Prostate gland (tissue), 2 donors: Measurements from ENCODE around the gene RBBP9. TPM values are rescaled to one million over a fixed set of nuclear protein-coding genes. Genes with fewer than 3 reads are reported as not detected.

ENCODE experiments used
- DNase-seq: peaks from one replicate; pipeline ENCODE4 v3.0.0-alpha.2; 2019; ENCODE audit warnings: low spot score
- H3K27ac ChIP-seq, 2 donors: fragments of 200-600 bp; sonication (generic); 2 replicates each; pipeline ENCODE4 v1.5.1; 2017 to 2019
- H3K27me3 ChIP-seq: fragments of 200-600 bp; sonication (generic); replicated peaks from 2 replicates; pipeline ENCODE4 v1.5.1; 2019; ENCODE audit not compliant: insufficient read depth
- H3K36me3 ChIP-seq, 2 donors: fragments of 200-600 bp; sonication (generic); 1 replicate in 1 of 2; 2 replicates in 1 of 2; pipeline versions ENCODE4 v1.5.1 to v1.8.1; 2017 to 2019
- H3K4me1 ChIP-seq: fragments of 200-600 bp; sonication (generic); replicated peaks from 2 replicates; pipeline ENCODE4 v1.5.1; 2019
- H3K4me3 ChIP-seq, 2 donors: fragments of 200-600 bp; sonication (generic); 2 replicates each; pipeline ENCODE4 v1.5.1; 2017 to 2019
- H3K9me3 ChIP-seq: fragments of 200-600 bp; sonication (generic); 2 replicates; pipeline ENCODE4 v1.5.1; 2017
- POLR2A ChIP-seq: fragments of 450-650 bp; IDR thresholded peaks from one replicate; pipeline ENCODE4 v1.6.1; 2016; ENCODE audit warnings: antibody characterized with exemption, mild to moderate bottlenecking
- POLR2AphosphoS5 ChIP-seq: sonication (generic); formaldehyde crosslinking; IDR thresholded peaks from one replicate; pipeline ENCODE4 v1.6.1; 2017; ENCODE audit warnings: antibody characterized with exemption
- WGBS: methylation state at CpG from one replicate; pipeline ENCODE4 v1.1.5; 2018; 5-methylcytosine and 5-hydroxymethylcytosine counted together
- intact Hi-C: fragments of 100-400 bp; cut with DNase I; formaldehyde crosslinking; loops from one replicate; pipeline ENCODE4 v1.14.2; 2022
- microRNA counts, 2 donors: library from miRNA; unstranded; fragments of <30 nt; microRNA quantifications; one replicate each; lab custom pipeline; 2016 to 2017
- microRNA-seq: library from miRNA; unstranded; fragments of <30 nt; microRNA quantifications from one replicate; pipeline ENCODE4, GENCODE V29; 2016
- small RNA-seq, 2 donors: library from RNA; depleted of rRNA; stranded (forward); fragments of <200 nt; gene quantifications; one replicate each; pipeline ENCODE3, GENCODE V24; 2016
- total RNA-seq, 2 donors: library from RNA; depleted of rRNA; stranded (reverse); fragments of >200 nt; gene quantifications; one replicate each; pipeline ENCODE4 v1.1.0, GENCODE V29; 2016
- TF ChIP-seq, protein P1 (sequence below), 4 experiments: fragments of 200-600 bp in 2 of 4; fragments of 450-650 bp in 2 of 4; sonication (generic) in 2 of 4; IDR thresholded peaks; 1 replicate in 3 of 4; 2 replicates in 1 of 4; pipeline ENCODE4 v1.5.1; 2016 to 2019; ENCODE audit warnings: antibody characterized with exemption in 4 of 4, mild to moderate bottlenecking in 2 of 4, moderate library complexity in 2 of 4

RBBP9 gene
- total RNA-seq, 2 donors from 2014 or later = 14.4 to 21.3 TPM

DNA sequence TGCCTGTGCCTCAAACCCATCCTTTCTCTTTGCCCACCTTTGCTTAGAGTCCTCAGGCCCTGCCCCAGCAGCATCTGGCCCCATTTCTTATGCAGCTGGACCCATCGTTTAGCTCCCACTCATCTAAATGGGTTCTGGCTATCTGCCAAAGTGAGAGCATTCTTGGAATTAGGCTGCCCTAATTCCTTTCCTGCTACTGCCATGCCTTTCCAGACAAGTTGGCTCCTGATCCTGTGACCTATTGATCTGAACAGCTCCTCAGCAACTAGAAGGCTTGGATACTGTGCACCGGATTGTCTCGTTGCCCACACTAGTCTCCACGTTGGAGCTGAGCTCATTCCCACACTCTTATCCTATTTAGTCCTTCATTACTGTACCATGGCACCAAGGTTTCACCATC lies 53.1 kb downstream of the RBBP9 start:
- H3K36me3 ChIP-seq = no peaks in the 10 kb centered on the region
- TF ChIP-seq POLR2AphosphoS5 (no peak), POLR2A (no peak)
- TF ChIP-seq, protein P1, sequence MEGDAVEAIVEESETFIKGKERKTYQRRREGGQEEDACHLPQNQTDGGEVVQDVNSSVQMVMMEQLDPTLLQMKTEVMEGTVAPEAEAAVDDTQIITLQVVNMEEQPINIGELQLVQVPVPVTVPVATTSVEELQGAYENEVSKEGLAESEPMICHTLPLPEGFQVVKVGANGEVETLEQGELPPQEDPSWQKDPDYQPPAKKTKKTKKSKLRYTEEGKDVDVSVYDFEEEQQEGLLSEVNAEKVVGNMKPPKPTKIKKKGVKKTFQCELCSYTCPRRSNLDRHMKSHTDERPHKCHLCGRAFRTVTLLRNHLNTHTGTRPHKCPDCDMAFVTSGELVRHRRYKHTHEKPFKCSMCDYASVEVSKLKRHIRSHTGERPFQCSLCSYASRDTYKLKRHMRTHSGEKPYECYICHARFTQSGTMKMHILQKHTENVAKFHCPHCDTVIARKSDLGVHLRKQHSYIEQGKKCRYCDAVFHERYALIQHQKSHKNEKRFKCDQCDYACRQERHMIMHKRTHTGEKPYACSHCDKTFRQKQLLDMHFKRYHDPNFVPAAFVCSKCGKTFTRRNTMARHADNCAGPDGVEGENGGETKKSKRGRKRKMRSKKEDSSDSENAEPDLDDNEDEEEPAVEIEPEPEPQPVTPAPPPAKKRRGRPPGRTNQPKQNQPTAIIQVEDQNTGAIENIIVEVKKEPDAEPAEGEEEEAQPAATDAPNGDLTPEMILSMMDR (IDR thresholded peaks at IDR 0.05) = no peak
- H3K27ac ChIP-seq = no peak overlapping the region
- no peak overlapping the region for H3K4me3 ChIP-seq
- H3K9me3 ChIP-seq = no peaks in the 10 kb centered on the region
- no peaks in the 10 kb centered on the region for H3K27me3 ChIP-seq
- DNase-seq = no peak
- intact Hi-C loops = no loop called here
- WGBS = 45% methylated on average over 4 of the region's 4 CpGs
- no peaks in the 10 kb centered on the region for H3K4me1 ChIP-seq

DNA sequence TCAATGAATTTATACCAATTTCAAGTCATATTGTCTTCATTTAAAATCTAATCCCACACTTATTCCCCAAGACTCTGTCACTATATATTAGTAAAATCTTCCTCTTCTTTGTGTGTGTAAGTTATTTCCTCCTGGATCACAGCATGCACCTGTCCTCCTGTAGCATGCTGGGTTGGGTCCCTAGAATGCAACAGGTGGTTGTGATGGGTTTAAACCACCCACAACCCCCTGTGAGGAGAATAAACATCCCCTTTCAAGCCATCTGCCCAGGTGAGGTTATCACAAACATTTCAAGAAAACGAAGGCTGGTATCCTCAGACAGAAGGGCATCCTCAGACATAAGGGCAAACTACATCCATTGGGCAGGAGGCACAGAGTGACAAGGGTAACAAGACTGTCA lies 56.6 kb downstream of the RBBP9 start:
- TF ChIP-seq POLR2AphosphoS5 (no peak), POLR2A (no peak)
- TF ChIP-seq, protein P1 (IDR thresholded peaks at IDR 0.05) = no peak
- 37% methylated on average over 1 of the region's 1 CpG for WGBS
- Histone ChIP-seq H3K36me3 (no peaks in the 10 kb centered on the region), H3K27ac (no peak overlapping the region), H3K27me3 (no peaks in the 10 kb centered on the region), H3K4me1 (no peaks in the 10 kb centered on the region), H3K4me3 (no peak overlapping the region), H3K9me3 (no peaks in the 10 kb centered on the region)
- no peak for DNase-seq
- intact Hi-C loops = no loop called here

DNA sequence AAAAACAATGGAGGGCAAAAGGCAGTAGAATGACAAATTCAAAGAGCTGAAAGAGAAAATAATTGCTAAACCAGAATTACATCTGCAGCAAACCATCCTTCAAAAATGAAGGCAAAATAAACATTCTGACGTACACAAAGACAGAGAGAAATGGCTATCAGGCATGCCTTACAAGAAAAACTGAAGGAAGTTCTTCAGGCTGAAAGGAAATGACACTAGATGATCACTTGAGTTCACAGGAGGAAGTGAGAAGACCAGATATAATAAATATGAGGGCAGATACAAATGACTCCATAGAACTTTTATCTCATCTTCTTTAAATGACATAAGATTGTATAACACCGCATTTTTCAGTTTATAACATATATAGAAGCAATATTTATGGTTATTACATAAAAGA lies 60.2 kb downstream of the RBBP9 start:
- no peaks in the 10 kb centered on the region for H3K27me3 ChIP-seq
- H3K4me3 ChIP-seq = no peak overlapping the region
- no peaks in the 10 kb centered on the region for H3K36me3 ChIP-seq
- H3K4me1 ChIP-seq = no peaks in the 10 kb centered on the region
- no peak overlapping the region for H3K27ac ChIP-seq
- TF ChIP-seq, protein P1 (IDR thresholded peaks at IDR 0.05) = no peak
- TF ChIP-seq POLR2A (no peak), POLR2AphosphoS5 (no peak)
- H3K9me3 ChIP-seq = no peaks in the 10 kb centered on the region
- intact Hi-C loops = no loop called here
- no peak for DNase-seq
- WGBS = 81% methylated on average over 2 of the region's 2 CpGs

MicroRNA genes within 50 kb of the gene (microRNA counts, 767-probe panel; counts per million panel counts)
- 0 to 431 counts per million in 2 donors for microRNA hsa-miR-3192 (lab: Ali Mortazavi, UCI)

Small RNA genes lying within 50 kb of the gene (microRNA-seq; reads per million reads assigned to microRNA genes)
- gene MIR3192 = 0.67 reads per million

Small RNA genes lying within 50 kb of the gene (small RNA-seq; reads per million reads assigned to genes)
- 0 reads per million in 2 donors for gene MIR3192

Other genes starting within 250 kb of the RBBP9 start
- gene ZNF133, start 208.7 kb downstream of the RBBP9 start, total RNA-seq = 10 to 100 TPM; 15.2 to 23.1 TPM
- 1 to 10 TPM; 2.0 to 7.1 TPM for gene DZANK1, start 30.2 kb downstream of the RBBP9 start, total RNA-seq
- gene POLR3F, start 29.8 kb downstream of the RBBP9 start, total RNA-seq = 10 to 100 TPM in 1 of 2 donors, 1 to 10 TPM in 1; 5.3 to 24.9 TPM
- 100 to 1,000 TPM in 1 of 2 donors, 10 to 100 TPM in 1; 64.4 to 127 TPM for gene SEC23B, start 10.7 kb upstream of the RBBP9 start, total RNA-seq
- 100 to 1,000 TPM; 153 to 169 TPM for gene SMIM26, start 70.2 kb upstream of the RBBP9 start, total RNA-seq
- 10 to 100 TPM; 31.2 to 51.6 TPM for gene DTD1, start 90.8 kb upstream of the RBBP9 start, total RNA-seq